Measurements from ENCODE around the gene ALOX15B.

Gene ALOX15B

DNA sequence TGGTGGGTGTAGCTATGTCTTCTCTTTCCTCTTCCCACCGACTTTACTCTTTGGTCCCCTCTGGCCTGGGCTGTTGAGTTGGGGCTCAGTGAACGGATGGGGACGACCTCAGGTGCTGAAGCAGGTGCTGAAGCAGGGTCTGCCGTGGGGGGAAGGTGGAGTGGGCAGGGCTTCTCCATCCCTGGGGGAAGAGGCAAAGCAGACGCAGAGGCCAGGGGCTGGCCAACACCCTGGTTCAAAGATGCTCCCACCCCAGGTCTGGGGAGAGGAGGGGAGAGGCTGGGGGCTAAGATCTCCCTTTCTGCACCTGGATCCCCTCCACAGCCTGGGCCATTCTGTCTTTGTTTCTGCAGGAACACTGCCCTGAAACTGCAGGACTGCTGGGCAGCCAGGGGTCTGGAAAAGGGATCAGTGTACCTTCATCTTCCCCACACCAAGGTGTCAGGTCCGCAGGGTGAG, 25.7 kb downstream of the ALOX15B start:
- TF ChIP-seq, protein P1, sequence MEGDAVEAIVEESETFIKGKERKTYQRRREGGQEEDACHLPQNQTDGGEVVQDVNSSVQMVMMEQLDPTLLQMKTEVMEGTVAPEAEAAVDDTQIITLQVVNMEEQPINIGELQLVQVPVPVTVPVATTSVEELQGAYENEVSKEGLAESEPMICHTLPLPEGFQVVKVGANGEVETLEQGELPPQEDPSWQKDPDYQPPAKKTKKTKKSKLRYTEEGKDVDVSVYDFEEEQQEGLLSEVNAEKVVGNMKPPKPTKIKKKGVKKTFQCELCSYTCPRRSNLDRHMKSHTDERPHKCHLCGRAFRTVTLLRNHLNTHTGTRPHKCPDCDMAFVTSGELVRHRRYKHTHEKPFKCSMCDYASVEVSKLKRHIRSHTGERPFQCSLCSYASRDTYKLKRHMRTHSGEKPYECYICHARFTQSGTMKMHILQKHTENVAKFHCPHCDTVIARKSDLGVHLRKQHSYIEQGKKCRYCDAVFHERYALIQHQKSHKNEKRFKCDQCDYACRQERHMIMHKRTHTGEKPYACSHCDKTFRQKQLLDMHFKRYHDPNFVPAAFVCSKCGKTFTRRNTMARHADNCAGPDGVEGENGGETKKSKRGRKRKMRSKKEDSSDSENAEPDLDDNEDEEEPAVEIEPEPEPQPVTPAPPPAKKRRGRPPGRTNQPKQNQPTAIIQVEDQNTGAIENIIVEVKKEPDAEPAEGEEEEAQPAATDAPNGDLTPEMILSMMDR (IDR thresholded peaks at IDR 0.05; ENCODE audit: control insufficient read depth, extremely low read depth, insufficient read depth): no peak
- H3K4me3 ChIP-seq (ENCODE audit: low read depth, low read length): no peak overlapping the region
- DNase-seq (ENCODE audit: low read depth): no peak

DNA sequence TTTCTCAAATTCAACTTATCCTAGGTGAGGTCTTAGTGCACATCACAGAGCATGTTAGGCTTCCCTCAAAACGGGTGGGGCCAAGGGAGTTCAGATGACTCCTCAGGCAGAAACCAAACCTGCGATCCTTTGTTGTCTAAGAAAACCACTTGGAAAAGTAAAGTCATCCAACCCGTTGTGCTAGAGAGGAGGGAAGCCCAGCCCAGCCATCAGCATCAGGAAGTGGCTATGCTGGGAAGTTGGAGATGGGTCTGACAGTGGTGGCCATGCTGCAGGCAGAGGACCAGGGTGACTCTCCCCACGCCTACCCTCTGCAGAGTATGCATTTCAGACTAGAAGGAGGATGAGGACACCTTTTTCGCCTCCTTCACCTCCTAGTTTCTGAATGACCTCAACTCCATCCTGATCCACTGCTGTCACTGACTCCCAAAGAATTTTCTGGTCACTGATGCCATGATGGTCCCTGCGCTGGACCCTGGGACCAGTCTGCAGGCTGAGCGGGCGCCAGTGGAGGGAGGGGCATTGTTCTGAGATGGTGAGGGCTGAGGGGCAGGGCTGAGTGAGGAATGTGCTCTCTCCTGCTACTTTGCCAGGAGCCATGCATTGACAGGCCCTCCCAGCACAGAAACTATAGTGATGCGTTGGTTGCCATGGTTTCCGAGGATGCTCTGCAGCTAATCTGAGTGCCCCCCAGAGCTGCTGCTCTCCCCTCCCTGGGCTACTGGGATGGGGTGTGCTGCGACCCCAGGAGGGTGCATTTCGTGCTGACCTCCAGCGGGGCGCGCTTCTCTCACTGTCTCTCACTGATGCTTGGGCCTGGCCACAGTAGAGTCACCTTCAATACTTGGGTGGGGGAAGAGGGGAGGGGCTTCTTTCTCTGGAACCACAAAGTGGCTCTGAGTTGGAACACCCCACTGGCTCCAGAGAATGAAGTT, 28.2 kb downstream of the ALOX15B start:
- TF ChIP-seq, protein P1 (IDR thresholded peaks at IDR 0.05; ENCODE audit: control insufficient read depth, extremely low read depth, insufficient read depth): no peak
- no peak overlapping the region for H3K4me3 ChIP-seq (ENCODE audit: low read depth, low read length)
- DNase-seq (ENCODE audit: low read depth): no peak

DNA sequence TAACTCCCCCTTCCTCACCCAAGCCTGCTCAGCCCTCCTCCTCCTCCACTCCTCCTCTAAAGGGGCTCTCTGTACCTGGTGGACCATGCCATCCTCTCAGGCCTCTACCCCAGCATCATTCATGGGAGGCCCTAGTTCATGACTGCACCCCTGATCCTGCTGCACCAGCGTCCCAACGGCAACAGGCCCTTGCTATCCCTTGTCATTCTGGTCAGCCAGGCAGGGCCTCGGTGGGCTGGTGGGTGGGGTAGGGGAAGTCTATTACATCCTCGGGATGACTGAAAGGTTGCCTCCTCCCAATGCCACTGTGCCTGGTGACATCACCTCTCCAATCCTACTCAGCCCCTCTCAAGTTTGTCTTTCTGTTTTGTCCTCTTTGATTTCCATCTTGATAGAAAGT, 28.9 kb downstream of the ALOX15B start:
- TF ChIP-seq, protein P1 (IDR thresholded peaks at IDR 0.05; ENCODE audit: control insufficient read depth, extremely low read depth, insufficient read depth): no peak
- no peak for DNase-seq (ENCODE audit: low read depth)
- H3K4me3 ChIP-seq (ENCODE audit: low read depth, low read length): no peak overlapping the region

GRCh38 chr17:8068736-8069586, 30.1 kb downstream of the ALOX15B start:
- TF ChIP-seq, protein P1 (IDR thresholded peaks at IDR 0.05; ENCODE audit: control insufficient read depth, extremely low read depth, insufficient read depth): no peak
- no peak overlapping the region for H3K4me3 ChIP-seq (ENCODE audit: low read depth, low read length)
- no peak for DNase-seq (ENCODE audit: low read depth)

DNA sequence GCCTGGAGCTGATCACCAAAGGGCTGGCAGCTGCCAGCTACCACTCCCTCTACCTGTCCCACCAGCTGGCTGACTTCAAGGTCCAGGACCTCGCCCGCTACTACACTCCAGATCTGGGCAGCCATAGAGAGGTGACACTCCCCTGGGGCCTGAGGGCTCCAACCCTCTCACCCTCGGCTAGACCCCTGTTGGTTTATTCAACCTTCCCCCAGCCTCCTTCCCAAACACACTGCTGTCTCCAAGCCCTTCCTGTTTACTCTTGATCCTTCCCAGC, 30.7 kb downstream of the ALOX15B start:
- TF ChIP-seq, protein P1 (IDR thresholded peaks at IDR 0.05; ENCODE audit: control insufficient read depth, extremely low read depth, insufficient read depth): no peak
- H3K4me3 ChIP-seq (ENCODE audit: low read depth, low read length): no peak overlapping the region

DNA sequence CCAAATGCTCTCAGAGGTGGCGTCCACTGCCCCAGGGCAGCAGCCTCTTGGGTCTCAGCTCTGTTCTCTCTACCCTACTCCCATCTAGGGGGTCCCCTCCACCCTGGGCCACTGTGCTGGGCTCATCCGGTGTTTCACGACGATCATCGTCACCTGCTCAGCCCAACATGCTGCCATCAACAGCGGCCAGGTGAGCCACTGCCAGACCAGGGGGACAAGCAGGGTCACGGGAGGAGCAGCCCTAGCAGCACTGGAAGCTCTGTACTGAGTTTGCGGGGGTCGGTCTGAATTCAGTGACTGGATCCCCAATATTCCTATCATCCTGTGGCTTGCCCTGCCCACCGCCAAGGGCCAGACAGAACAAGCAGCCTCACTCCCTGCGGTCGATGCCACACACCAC, 32.6 kb downstream of the ALOX15B start:
- DNase-seq (ENCODE audit: low read depth): no peak
- H3K4me3 ChIP-seq (ENCODE audit: low read depth, low read length): no peak overlapping the region
- TF ChIP-seq, protein P1 (IDR thresholded peaks at IDR 0.05; ENCODE audit: control insufficient read depth, extremely low read depth, insufficient read depth): no peak

More for the DNA sequence above, 30.7 kb downstream of the ALOX15B start:
- DNase-seq (ENCODE audit: low read depth): no peak

Data from LNCaP clone FGC (cell line).